Inflammatory macrophage treated with lipopolysaccharide for 1 hour (primary cell): Measurements from ENCODE around the gene RECQL5.
A peak's percentile ranks its signal among the peaks of the same experiment; 100 is the strongest.

Experiments used
- DNase-seq, 2 donors: peaks; one replicate each; pipeline ENCODE4 v3.0.0-alpha.2; 2020 to 2022

The RECQL5 gene

GRCh38 chr17:75685499-75685898 lies 18.5 kb upstream of the RECQL5 start:
- no peak for DNase-seq

DNA sequence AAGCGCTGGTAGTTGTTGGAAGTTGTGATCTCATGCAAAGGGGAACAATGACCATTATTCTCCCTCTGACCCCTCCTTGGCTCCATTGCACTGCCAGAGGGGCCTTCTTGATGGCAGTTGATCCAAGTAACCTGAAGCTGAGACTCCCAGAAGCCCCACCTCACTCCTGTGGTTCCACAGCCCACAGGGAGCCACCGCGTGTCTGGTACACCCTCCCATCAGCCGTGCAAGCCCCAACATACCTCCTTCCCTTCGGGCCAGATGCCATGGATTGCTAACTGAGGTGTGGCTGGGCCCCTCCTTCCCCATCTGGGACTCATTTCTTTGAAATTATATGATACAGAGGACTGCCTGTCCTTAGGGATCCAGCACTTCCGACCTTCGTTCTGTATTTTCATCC lies 18.0 kb upstream of the RECQL5 start:
- no peak for DNase-seq

- no peak for DNase-seq
Observed at GRCh38 chr17:75684249-75684648, 17.3 kb upstream of the RECQL5 start.

- no peak for DNase-seq
Observed at GRCh38 chr17:75683583-75683982, 16.6 kb upstream of the RECQL5 start.

DNA sequence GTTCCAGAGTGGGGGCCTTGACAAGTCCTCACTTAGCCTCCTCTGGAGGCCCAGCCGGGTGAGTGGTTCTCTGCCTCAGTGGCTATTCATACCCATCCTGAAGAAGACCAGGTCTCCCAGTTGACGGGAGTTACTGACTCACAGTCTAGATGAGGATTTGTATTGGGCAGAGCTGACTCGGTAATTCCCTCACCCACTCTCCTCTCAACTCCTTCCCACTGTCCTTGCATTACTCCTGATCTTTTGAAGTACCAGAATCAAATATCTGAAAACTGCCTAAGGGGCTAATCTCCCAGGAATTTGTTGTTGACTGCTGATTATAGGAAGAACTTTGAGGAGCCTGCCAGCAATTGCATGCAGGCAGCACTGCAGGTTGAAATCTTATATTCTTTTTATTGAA lies 14.3 kb upstream of the RECQL5 start:
- no peak for DNase-seq

DNA sequence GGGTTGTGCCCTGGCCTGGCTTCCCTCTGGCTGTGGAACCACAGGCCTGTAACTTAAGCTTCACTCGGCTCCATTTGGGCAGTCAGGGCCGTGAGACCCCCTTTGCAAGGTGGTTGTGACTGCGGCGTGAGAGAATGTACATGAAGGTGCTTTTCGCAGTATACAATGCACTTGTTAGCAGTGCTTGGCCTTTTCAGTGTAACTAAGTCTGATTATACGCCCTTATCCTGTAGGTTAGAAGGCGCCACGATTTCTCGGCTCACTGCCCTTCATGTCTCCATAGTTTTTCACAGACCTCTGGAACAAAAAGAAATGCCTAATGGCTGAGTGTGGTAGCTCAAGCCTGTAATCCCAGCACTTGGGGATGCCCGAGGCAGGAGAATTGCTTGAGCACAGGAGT lies 13.5 kb upstream of the RECQL5 start:
- DNase-seq: no peak

GRCh38 chr17:75679706-75680211 lies 12.8 kb upstream of the RECQL5 start:
- DNase-seq: no peak

DNA sequence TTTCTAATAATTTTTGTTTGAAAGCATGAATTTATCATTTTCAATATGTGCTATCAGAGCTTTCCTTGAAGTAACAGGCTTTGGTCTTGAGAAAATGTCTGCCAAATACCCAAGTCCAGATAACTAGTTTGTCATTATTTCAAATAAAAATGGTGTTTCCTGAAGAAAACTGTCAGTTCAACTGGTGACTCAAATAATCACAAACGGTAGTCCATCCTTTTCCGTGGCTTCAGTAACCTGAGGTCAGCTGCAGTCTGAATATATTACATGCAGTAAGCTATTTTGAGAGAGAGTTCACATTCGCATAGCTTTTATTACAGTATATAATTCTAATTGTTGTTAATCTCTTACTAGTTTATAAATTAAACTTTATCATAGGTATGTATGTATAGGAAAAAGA lies 9.5 kb upstream of the RECQL5 start:
- no peak for DNase-seq

GRCh38 chr17:75673487-75673886 lies 6.5 kb upstream of the RECQL5 start:
- no peak for DNase-seq

- no peak for DNase-seq
Observed at GRCh38 chr17:75672011-75672410, 5.1 kb upstream of the RECQL5 start.

GRCh38 chr17:75670868-75671267 lies 3.9 kb upstream of the RECQL5 start:
- no peak for DNase-seq

- no peak for DNase-seq
Observed at GRCh38 chr17:75668489-75668888, 1.5 kb upstream of the RECQL5 start.

DNA sequence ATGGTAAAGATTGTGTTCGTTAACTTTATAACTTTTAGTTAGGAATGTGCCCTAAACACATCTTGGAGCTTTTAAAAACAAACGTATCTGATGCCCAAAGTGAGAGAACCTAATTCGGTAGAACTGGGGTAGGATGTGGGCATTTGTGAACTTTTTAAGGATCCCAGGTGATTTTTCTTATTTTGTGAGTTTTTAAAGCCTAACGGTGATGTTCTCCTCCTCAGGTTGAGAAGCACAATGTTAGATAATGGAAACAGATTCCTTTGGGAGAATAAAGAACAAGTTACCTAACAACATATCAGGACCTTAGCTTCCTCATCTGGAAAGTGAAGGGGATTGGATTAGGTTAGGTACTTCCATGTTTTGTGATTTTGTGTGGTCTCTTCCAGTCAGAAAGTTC lies 871 bp upstream of the RECQL5 start:
- DNase-seq: peak in 1 of 2 donors; percentile 14

DNA sequence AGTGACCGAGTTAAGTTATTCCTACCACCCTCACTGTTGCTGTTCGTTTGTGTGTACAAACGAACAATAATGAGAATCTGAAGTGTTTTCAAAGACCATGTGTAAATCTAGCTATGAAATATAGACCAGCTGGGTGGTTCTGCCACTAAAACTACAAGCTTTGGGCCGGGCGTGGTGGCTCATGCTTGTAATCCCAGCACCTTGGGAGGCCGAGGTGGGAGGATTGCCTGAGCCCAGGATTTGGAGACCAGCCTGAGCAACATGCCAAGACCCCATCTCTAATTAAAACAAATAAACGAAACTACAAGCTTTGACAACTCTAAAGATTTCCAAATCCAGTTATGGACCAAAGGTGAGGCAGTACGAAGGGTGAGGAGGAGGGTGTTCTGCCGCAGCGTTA lies 973 bp downstream of the RECQL5 start:
- no peak for DNase-seq

GRCh38 chr17:75664099-75664549 lies 2.8 kb downstream of the RECQL5 start:
- no peak for DNase-seq

DNA sequence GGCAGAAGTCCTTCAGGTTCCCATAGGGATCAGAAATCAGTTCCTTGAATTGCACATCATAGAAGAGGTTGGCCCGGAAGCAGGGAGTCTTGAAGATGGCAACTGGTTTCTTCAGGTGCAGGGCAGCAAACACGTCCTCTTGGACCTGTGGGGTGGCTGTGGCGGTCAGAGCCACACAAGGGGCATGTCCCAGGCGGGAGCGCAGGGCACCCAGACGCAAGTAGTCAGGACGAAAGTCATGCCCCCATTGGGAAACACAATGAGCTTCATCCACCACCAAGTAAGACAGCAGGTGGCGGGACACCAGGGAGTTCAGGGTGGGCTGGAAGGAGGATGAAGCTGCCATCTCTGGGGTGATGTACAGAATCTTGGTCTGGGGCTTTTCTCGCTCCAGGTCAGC lies 4.4 kb downstream of the RECQL5 start:
- DNase-seq: no peak

GRCh38 chr17:75661531-75661930 lies 5.4 kb downstream of the RECQL5 start:
- DNase-seq: no peak

- no peak for DNase-seq
Observed at GRCh38 chr17:75658237-75658636, 8.7 kb downstream of the RECQL5 start.

DNA sequence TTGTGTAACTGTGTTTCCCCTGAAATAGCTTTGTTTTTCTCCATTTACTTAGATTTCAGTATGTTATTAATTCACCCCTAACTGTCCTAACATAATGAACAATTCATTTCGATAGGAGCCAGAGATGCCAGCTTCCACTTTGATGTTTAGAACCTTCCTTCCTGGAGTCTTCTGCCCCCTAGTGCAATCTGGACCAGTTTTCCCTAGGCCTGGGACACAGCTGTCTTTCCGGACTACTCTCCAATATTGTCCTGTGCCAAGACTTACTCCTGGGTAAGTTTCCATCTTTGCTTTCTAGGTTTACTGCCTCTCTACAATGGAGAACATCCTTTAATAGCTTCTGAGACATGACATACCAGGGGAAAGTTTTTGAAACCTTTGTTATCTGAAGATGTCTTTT lies 12.8 kb downstream of the RECQL5 start:
- DNase-seq: no peak

DNA sequence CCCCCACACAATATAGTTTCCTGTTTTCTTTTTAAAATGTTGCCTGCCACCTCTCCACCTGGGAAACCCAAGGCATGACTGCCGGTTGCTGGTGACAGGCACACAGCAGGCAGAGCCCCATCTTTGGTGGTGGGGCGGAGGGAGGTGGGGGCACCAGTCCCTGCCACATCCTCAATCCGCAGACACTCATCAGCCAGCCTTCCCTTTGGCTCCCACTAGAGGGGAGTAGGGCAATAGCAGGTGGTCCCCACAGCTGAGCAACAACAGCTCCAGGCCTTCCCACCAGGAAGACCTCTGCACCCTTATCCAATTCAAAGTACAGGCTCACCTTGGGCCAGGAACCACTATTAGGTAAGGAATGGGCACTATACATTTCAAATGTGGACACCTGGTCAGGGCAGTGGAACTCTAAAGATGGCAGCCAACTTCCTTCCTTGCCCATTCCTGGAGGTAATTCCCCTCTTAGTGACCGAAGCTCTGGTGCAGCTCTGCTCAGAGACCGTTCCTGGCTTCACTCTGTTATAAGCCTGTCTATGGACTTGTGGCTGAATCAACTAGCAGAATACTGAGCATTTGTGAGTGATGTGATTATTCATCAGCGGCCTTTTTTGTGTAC lies 13.9 kb downstream of the RECQL5 start:
- peak in 1 of 2 donors; percentile 14 for DNase-seq

DNA sequence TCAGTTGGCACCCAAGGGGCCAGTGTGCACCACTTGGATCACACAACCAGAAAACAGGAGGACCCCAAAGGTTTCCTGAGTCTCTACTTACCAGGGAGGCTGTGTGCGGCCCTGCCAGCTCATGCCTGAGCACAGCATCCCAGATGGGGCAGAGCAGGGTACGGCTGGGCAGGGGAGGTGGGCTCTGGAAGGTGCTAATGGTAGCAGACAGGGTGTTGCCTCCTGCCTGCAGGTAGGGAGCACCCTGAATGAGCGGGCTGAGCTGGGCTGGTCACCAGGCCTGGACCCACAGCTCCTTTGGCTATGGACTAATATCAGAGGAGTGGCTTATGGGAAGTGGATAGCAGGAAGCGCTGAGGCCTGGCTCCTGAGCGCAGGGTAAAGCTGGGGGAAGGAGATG lies 14.6 kb downstream of the RECQL5 start:
- no peak for DNase-seq

- DNase-seq: no peak
Observed at GRCh38 chr17:75650874-75651273, 16.1 kb downstream of the RECQL5 start.

- no peak for DNase-seq
Observed at GRCh38 chr17:75649687-75650086, 17.3 kb downstream of the RECQL5 start.

- DNase-seq: no peak
Observed at GRCh38 chr17:75647921-75648320, 19.0 kb downstream of the RECQL5 start.

DNA sequence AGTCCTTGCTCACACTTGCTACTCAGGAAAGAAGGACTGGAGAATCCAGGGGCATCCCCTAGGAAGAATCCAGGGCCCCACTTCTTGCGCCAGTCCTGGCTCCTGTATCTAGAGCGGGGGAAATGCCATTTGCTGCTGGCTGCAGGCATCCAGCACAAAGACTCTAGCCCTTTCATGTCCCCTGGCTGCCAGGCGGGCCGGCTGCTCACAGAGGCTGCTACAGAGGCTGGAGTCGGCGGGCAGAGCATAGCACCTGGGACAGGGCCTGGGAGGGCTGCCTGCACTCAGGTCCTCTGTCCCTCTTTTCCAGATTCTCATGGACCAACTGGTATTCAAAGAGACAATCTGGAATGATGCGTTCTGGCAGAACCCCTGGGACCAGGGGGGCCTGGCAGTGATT lies 19.9 kb downstream of the RECQL5 start:
- DNase-seq: no peak

GRCh38 chr17:75646638-75646992 lies 20.3 kb downstream of the RECQL5 start:
- DNase-seq: no peak
